ENCODE results near the gene FCHSD2.

The FCHSD2 gene

DNA sequence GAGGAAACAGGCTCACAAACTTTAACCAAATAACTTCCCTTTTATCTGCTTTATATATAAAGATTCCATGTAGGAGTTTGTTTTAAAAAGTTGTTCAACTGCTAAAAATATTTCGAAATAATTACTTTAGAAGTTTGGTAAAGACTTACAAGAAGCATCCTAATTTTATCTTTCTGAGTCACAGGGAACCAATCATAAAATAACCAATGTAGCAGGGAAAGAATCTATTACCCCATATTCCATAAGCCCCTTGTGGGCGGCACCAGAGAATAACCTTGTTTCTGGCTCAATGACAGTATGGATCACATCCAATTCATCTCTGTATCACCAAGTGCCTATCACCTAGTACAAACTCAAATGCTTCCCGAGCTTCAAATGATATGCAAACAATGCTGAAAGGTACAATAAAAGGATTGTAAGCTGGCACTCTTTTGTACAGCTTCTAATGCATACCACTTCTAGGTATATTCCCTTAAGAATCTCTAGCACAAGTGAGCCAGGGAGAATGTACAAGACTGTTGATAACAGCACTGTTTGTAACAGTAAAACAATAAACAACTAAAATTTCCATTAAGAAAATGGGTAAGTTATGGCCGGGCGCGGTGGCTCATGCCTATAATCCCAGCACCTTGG, 169.5 kb downstream of the FCHSD2 start:
- TF ChIP-seq, protein P1, sequence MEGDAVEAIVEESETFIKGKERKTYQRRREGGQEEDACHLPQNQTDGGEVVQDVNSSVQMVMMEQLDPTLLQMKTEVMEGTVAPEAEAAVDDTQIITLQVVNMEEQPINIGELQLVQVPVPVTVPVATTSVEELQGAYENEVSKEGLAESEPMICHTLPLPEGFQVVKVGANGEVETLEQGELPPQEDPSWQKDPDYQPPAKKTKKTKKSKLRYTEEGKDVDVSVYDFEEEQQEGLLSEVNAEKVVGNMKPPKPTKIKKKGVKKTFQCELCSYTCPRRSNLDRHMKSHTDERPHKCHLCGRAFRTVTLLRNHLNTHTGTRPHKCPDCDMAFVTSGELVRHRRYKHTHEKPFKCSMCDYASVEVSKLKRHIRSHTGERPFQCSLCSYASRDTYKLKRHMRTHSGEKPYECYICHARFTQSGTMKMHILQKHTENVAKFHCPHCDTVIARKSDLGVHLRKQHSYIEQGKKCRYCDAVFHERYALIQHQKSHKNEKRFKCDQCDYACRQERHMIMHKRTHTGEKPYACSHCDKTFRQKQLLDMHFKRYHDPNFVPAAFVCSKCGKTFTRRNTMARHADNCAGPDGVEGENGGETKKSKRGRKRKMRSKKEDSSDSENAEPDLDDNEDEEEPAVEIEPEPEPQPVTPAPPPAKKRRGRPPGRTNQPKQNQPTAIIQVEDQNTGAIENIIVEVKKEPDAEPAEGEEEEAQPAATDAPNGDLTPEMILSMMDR (IDR thresholded peaks at IDR 0.05; ENCODE audit: extremely low read depth, missing control alignments): no peak
- no peak for DNase-seq (ENCODE audit: low spot score)

DNA sequence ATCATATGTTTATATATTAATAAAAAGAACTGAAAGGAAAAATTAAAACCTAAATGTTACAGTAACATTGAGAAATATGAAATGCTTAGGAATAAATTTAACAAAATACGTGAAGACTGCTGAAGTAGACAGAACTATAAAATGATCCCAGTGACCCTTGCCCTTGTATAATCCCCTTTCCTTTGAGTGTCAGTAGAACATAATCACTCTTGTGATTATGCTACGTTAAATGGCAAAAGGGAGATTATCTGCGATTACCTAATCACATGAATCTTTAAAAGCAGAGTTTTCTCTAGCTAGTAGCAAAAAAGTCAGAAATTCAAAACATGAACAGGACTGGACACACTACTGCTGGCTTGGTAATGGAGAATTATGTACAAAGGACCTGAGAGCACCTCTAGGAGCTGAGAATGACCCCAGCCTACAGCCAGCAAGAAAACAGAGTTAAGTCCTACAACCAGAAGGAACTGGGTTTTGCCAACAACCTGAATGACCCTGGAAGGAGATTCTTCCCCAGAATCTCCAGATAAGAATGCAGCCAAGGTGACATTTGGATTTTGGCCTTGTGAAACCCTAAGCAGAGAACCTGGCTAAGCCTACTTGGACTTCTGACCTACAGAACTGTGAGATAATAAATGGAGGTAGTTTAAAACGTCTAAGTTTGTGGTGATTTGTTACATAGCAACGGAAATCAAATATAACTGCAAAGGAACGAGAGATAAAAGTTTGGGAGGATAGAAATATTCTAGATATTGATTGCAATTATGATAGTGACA, 170.7 kb downstream of the FCHSD2 start:
- TF ChIP-seq, protein P1 (IDR thresholded peaks at IDR 0.05; ENCODE audit: extremely low read depth, missing control alignments): no peak
- DNase-seq (ENCODE audit: low spot score): no peak

DNA sequence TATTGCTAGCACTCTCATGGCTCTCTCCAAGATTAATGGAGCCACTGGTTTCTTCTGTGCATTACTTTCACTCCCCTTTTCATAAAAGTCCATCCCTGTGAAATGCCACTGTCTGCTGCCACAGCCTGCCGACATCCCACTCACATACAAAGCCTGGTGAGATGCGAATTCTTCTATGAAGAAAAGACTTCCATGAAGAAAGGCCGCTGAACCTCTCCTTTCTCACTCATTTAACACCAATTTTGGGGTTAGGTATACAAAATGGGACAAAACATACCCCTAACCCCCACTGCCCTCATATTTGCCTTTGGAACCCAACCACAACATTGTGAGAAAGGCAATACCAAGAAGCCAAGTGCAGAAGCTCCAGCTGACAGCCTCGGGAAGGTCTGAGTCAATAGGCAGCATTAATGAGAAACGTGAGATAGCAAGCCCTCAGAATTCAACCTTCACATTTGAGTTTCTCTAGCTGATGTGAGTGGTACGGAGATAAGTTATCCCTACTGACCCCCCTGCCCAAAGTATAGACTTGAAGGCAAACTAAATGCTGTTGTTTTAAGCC, 171.5 kb downstream of the FCHSD2 start:
- no peak for DNase-seq (ENCODE audit: low spot score)

DNA sequence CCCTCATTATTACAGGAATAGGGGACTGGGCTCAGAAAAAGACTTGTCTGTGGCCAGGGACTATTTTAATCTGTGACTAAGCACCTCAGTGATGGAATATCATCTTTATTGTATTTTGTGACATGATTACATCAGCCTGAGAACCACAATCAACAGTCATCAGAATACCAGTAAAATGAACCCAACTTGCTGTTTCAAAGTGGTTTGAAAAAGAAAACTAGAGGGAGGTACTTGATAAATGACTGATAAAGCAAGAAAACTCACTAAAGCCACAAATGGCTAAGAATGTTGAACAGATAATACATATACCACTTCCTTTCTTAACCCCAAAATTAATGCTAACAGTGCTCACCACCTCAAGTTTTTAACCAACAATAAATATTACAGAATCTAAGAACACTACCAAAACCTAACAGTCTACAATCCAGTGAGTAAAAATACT, 172.2 kb downstream of the FCHSD2 start:
- peak; percentile 55 for DNase-seq (ENCODE audit: low spot score)
- TF ChIP-seq, protein P1 (IDR thresholded peaks at IDR 0.05; ENCODE audit: extremely low read depth, missing control alignments): no peak

More for the DNA sequence above, 171.5 kb downstream of the FCHSD2 start:
- TF ChIP-seq, protein P1 (IDR thresholded peaks at IDR 0.05; ENCODE audit: extremely low read depth, missing control alignments): no peak

DNA sequence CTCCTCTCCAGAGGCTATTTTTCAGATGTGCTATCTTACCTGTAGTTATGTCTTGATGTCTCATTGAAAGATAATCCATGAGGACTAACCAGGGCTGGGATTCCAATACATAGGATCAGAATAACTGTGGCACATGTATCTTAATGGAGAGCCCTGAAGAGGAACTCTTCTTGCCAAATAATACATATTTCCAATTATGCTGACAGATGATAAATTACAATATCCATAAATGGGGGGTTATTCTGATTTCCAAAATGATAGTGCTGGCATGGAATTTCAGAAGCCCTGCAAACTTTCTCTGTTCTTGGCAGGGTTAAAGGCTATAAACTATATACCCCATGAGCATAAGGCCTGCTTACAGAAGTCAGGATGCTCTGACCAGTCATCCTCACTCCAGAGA, 173.7 kb downstream of the FCHSD2 start:
- no peak for DNase-seq (ENCODE audit: low spot score)
- TF ChIP-seq, protein P1 (IDR thresholded peaks at IDR 0.05; ENCODE audit: extremely low read depth, missing control alignments): no peak

DNA sequence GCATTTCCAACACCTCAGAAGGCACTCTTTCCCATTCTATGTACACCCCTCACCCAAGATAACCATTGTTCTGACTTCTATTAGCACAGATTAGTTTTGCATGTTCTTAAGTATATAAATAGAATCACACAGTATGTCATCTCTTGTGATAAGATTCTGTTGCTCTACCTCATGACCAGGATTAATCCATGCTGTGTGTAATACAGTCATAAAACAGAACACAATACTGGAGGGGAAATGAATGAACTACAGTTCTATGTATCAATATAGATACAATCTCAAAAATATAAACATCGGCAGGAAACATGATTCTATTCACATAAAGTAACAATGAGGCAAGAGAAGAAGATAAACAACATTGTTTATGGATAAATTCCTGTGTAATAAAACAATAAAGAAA, 176.4 kb downstream of the FCHSD2 start:
- TF ChIP-seq, protein P1 (IDR thresholded peaks at IDR 0.05; ENCODE audit: extremely low read depth, missing control alignments): no peak
- no peak for DNase-seq (ENCODE audit: low spot score)

DNA sequence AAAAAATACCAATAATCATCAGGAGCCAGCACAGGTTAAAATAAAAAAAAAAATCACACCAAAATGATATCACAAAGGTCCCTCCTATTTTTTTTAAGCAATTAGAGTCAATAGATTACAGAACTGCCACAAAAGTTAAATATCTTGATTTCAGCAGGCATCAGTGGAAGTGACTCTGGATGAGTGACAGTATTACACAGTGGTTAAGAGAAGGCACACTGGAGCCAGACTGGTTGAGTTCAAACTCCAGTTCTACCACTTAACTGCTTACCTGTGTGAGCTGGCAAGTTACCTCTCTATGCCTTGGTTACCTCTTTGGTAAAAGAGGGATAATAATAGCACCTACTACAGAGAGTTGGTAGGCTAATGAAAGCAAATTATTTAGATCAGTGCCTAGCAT, 179.4 kb downstream of the FCHSD2 start:
- TF ChIP-seq, protein P1 (IDR thresholded peaks at IDR 0.05; ENCODE audit: extremely low read depth, missing control alignments): no peak
- no peak for DNase-seq (ENCODE audit: low spot score)

All from GM20000 (cell line).